ENCODE results near the gene CENPX.
"Not testable (repeated sequence)": the region's sequence is repeated elsewhere in the genome, so short reads cannot be mapped to it uniquely, and the experiment has no call there.

CENPX gene

DNA sequence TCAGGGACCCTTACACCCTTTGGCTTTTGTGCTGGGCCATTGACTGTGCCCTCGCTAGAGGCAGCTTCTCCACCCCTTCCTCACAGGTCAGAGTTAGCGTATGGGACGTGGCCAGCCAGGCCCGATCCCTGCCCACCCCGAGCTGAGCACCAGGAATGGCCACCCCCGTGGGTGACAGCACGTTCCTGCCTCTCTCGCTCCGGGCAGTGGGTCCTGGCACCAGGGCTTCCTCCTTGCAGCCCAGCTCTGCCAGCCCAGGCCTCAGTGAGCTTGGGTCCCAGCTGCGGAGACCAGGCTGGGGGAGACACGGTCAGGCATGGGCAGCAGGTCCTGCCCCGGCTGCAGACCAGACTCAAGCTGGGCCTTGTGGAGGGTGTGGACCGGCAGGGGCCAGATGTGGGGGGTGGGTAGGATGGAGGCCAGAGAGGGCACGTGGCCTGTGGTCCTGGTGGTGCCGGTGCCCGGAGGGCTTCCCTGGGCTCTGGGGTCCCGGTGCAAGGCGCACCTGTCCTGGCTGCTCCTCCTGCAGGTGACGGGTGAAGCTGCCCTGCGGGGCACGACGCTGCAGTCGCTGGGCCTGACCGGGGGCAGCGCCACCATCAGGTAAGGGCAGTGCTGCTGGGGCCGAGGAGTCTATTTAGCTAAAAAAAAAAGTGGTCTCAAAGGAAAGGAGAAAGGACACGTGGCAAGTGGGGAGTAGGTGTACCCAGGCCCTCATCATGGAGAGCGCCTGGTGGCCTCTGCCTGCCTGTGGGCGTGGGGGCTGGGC is 27.0 kb downstream of the CENPX start:
- DNase-seq: no peak

- DNase-seq: peak; percentile 11
Measured at GRCh38 chr17:81994593-81995462, 27.9 kb downstream of the CENPX start.

GRCh38 chr17:81993729-81994592 is 28.7 kb downstream of the CENPX start:
- DNase-seq: no peak

- no peak for DNase-seq
Measured at GRCh38 chr17:81992306-81993102, 30.2 kb downstream of the CENPX start.

DNA sequence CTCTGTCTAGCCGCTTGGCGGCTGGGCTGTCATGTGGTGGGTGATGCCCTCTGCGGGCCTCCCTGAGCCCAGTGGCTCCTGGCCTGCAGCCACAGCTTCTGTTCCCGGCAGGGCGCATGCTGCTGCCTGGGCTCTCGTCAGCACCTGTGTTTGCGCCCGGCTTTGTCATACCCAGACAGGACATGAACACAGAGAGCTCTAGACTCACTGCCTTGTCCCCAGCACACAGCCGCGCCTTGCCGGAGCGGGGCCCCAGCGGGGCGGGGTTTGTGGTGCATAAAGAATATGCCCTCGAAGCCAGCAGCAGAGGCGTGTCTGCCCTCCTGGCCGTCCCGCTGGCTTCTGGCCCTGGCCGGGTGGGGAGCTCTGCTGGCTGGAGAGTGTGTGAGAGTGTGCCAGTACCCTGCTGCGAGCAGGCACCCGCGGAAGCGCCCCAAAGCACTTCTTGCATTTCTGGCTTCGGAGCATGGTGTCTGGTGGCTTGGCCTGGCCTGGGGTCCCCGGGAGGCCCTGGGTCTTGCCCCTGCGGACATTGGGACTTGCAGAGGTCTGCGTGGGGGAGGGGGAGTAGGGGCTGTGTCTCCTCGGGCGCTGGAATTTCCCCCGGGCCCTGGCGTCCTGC is 30.9 kb downstream of the CENPX start:
- DNase-seq: peak; percentile 92

- DNase-seq: no peak
Measured at GRCh38 chr17:81990836-81991683, 31.6 kb downstream of the CENPX start.

GRCh38 chr17:81987161-81987770 is 35.4 kb downstream of the CENPX start:
- no peak for DNase-seq

- no peak for DNase-seq
Measured at GRCh38 chr17:81986606-81987005, 36.1 kb downstream of the CENPX start.

DNA sequence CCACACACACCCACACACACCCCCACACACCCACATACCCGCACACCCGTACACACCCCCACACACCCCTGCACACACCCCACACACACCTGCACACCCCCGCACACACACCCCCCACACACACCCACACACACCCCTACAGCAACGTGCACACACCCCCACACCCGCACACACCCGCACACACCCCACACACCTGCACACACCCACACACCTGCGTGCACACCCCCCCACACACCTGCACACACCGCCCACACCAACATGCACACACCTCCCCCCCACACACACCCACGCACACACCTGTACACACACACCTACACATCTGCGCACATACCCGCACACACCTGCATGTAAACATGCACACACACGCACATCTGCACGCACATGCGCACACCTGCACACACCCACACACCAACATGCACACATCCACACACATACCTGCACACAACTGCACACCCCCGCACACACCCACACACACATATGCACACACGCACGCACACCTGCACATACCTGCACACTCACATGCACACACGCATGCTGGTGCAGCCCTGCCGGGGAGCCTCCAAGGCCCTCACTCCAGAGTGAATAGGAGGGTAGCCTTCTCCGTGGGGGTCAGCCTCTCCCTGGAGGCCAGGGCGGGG is 37.8 kb downstream of the CENPX start:
- no peak for DNase-seq

- no peak for DNase-seq
Measured at GRCh38 chr17:81983639-81984373, 38.9 kb downstream of the CENPX start.

DNA sequence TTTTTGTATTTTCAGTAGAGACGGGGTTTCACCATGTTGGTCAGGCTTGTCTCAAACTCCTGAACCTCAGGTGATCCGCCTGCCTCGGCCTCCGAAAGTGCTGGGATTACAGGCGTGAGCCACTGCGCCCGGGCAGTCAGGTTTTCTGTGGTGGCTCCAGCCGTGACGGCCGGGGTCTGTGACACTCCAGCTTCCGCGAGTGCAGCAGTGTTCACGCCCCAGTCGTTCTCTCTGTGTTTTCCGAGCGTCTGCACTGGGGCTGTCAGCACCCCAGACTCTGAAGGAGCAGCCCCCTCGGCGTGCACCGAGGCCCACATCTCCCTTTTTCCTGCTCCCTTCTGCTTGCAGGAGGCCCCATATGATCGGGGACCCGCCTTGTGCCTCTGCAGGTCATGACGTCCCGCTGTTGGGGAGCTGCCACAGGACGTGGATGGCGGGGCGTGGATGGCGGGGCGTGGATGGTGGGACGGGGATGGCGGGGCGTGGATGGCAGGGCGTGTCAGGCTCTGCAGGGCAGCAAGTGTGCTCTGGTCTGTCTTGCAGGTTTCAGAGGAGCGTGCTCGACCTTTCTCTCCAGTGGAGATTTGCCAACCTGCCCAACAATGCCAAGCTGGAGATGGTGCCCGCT is 39.6 kb downstream of the CENPX start:
- no peak for DNase-seq

- DNase-seq: not testable (repeated sequence)
Measured at GRCh38 chr17:81981511-81981910, 41.2 kb downstream of the CENPX start.

- DNase-seq: no peak
Measured at GRCh38 chr17:81980707-81981343, 41.9 kb downstream of the CENPX start.

- DNase-seq: no peak
Measured at GRCh38 chr17:81980122-81980521, 42.6 kb downstream of the CENPX start.

DNA sequence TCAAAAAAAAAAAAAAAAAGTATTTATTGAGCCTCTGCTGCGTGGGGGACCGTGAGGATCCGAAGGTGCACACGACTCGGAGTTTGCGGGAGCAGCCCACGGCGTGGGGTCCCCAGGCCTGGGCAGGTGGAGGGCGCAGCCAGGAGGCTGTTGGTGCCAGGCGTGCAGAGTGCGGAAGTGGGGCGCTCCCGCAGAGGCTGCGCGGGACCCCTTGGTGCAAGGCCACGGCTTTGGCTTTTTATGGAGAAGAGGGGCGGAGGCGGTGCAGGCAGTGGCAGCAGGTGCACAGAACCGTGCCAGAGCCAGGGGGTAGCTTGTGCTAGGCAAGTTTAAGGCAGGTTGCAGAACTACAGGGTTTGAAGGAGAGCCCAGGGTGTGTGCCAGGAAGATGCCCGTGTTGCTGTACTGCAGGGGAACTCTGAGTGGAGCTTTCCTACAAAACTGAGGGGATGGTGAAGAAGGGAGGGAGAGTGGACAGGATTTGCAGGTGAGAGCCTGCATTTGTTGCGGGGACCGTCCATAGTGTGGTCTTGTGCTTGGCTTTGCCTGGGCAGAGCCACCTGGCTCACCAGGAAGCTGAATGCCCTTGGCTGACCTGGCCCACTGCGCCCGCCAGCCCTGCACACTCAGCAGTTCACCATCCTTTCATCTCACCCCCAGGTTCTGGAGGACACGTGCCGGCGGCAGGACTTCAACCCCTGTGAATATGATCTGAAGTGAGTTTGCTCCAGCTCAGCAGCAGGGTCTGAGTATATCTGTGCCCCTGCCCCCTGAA is 44.0 kb downstream of the CENPX start:
- DNase-seq: no peak

GRCh38 chr17:81977211-81977808 is 45.4 kb downstream of the CENPX start, which contains the start of gene ASPSCR1:
ASPSCR1 (plus strand) TSS chr17:81977629; CDS start chr17:81977647, 18 bp downstream.
- peak; percentile 95 for DNase-seq

Data from NCI-H774 (cell line).